ENCODE results near the gene NEK4. TPM values are rescaled to one million over a fixed set of nuclear protein-coding genes. Genes with fewer than 3 reads are reported as not detected.

The NEK4 gene
- total and polyA plus RNA-seq, 7 donors, result 4.7 to 22.2 (median 15.3) TPM

GRCh38 chr3:52693071-52693470, 77.7 kb downstream of the NEK4 start:
- DNase-seq (no peak), ATAC-seq (no peak)
- H3K4me1 ChIP-seq, result no peaks in the 10 kb centered on the region
- peaks cover 57 to 100% of the 10 kb centered on the region in 2 donors for H3K36me3 ChIP-seq (ENCODE audit: insufficient read depth in 1 of 2, low read depth in 1 of 2)
- H3K4me3 ChIP-seq, result no peak overlapping the region
- no peak overlapping the region for H3K27ac ChIP-seq
- intact Hi-C loops (cut with DNase I), result no loop called here
- TF ChIP-seq, protein P1, sequence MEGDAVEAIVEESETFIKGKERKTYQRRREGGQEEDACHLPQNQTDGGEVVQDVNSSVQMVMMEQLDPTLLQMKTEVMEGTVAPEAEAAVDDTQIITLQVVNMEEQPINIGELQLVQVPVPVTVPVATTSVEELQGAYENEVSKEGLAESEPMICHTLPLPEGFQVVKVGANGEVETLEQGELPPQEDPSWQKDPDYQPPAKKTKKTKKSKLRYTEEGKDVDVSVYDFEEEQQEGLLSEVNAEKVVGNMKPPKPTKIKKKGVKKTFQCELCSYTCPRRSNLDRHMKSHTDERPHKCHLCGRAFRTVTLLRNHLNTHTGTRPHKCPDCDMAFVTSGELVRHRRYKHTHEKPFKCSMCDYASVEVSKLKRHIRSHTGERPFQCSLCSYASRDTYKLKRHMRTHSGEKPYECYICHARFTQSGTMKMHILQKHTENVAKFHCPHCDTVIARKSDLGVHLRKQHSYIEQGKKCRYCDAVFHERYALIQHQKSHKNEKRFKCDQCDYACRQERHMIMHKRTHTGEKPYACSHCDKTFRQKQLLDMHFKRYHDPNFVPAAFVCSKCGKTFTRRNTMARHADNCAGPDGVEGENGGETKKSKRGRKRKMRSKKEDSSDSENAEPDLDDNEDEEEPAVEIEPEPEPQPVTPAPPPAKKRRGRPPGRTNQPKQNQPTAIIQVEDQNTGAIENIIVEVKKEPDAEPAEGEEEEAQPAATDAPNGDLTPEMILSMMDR (IDR thresholded peaks at IDR 0.05), result no peak
- H3K27me3 ChIP-seq (ENCODE audit: insufficient read depth in 3 of 3, low read length in 2 of 3), result no peaks in the 10 kb centered on the region
- H3K9me3 ChIP-seq, result no peaks in the 10 kb centered on the region

DNA sequence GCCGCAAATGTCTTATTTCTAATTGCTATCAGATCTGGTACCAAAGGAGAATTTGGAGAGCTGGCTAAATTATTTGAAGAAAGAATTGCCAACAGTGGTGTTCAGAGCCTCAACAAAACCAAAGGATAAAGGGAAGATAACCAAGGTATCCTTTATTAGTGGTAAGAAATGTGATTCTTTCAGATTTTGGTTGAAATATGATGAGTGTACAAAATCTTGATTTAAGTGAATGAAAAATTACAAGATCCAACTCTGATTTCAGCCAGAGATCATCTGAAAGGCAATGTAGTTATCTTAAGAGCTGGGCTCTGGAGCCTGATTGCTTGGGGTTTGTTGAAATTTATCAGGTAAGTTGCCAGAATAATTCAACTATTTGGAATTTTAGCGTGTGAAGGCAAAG, 80.2 kb downstream of the NEK4 start:
- Histone ChIP-seq H3K27me3 (ENCODE audit: insufficient read depth in 3 of 3, low read length in 2 of 3) (no peaks in the 10 kb centered on the region), H3K27ac (no peak overlapping the region), H3K4me3 (no peak overlapping the region), H3K36me3 (ENCODE audit: insufficient read depth in 1 of 2, low read depth in 1 of 2) (peaks cover 47 to 89% of the 10 kb centered on the region in 2 donors), H3K4me1 (peaks cover 13% of the 10 kb centered on the region), H3K9me3 (no peaks in the 10 kb centered on the region)
- TF ChIP-seq, protein P1 (IDR thresholded peaks at IDR 0.05), result no peak
- intact Hi-C loops (cut with DNase I), result no loop called here
- 94 to 96% (median 96%) methylated on average over 2 of the region's 2 CpGs for WGBS, 3 donors
- DNase-seq, result no peak
- no peak for ATAC-seq

DNA sequence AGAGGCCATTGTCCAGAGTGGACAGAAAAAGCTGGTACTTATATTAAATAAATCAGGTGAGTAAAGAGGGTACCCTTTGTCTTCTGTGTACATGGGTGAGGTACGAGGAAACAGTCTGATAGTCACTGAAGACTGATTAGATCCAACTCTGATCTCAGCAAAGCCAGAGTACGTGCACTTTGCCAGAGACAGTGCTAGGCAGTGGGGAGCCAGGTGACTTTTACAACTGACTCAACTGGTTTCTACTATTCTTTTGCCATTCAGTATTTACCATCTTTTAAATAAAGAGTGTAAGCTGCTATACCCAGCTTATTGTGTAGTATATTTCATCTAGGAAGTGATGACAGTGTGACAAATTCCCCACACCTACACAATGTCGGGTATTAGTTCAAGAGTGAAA, 81.6 kb downstream of the NEK4 start:
- no peak overlapping the region for H3K4me3 ChIP-seq
- 89 to 92% (median 91%) methylated on average over 3 of the region's 3 CpGs for WGBS, 3 donors
- peaks cover 37 to 75% of the 10 kb centered on the region in 2 donors for H3K36me3 ChIP-seq (ENCODE audit: insufficient read depth in 1 of 2, low read depth in 1 of 2)
- ATAC-seq (no peak), DNase-seq (no peak)
- H3K27me3 ChIP-seq (ENCODE audit: insufficient read depth in 3 of 3, low read length in 2 of 3), result no peaks in the 10 kb centered on the region
- H3K27ac ChIP-seq, result no peak overlapping the region
- intact Hi-C loops (cut with DNase I), result loop anchor here in 1 of 2 donors (5.0 kb wide), 2 partner anchors 217 to 232 kb away; partner anchors contain the start of gene NISCH
- peaks cover 21% of the 10 kb centered on the region for H3K4me1 ChIP-seq
- H3K9me3 ChIP-seq, result no peaks in the 10 kb centered on the region
- TF ChIP-seq, protein P1 (IDR thresholded peaks at IDR 0.05), result no peak

- Histone ChIP-seq H3K27me3 (ENCODE audit: insufficient read depth in 3 of 3, low read length in 2 of 3) (no peaks in the 10 kb centered on the region), H3K27ac (no peak overlapping the region), H3K36me3 (ENCODE audit: insufficient read depth in 1 of 2, low read depth in 1 of 2) (peaks cover 37 to 66% of the 10 kb centered on the region in 2 donors), H3K4me3 (no peak overlapping the region), H3K4me1 (peaks cover 29% of the 10 kb centered on the region), H3K9me3 (no peaks in the 10 kb centered on the region)
- intact Hi-C loops (cut with DNase I), result loop anchor here in 1 of 2 donors (5.0 kb wide), 2 partner anchors 216 to 231 kb away; partner anchors contain the start of gene NISCH
- DNase-seq (no peak), ATAC-seq (no peak)
- WGBS, 3 donors, result 79 to 84% (median 81%) methylated on average over 6 of the region's 6 CpGs
- TF ChIP-seq, protein P1 (IDR thresholded peaks at IDR 0.05), result no peak
Observed at GRCh38 chr3:52688266-52688665, 82.5 kb downstream of the NEK4 start.
